Measurements from ENCODE around the gene NNT. TPM values are rescaled to one million over a fixed set of nuclear protein-coding genes. Genes with fewer than 3 reads are reported as not detected.
"Not testable (repeated sequence)": the region's sequence is repeated elsewhere in the genome, so short reads cannot be mapped to it uniquely, and the experiment has no call there.

NNT gene
- total and polyA plus RNA-seq, 2 donors from 2014 or later = 56.4 to 101 TPM

DNA sequence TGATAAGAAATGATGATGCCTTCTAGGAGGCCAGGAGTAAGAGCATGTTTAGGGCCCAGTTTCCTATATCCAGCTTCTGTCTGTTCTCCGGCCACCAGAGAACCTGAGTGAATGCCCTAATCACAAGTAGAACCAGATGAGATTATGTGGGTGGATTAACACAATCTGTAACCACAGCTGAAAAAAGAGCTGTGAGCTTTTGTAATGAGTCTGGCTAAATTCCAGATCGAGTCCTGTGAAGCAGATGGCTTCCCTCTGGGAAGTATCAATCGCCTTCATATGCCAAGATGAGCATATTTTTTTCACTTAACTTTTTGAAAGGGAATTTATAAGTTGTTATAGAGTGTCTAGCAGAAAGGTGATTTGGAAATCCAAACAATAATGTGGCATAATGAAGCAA lies 99.8 kb downstream of the NNT start:
- intact Hi-C loops (cut with DNase I) = no loop called here
- H3K9me3 ChIP-seq (ENCODE audit: control insufficient read depth in 2 of 3, insufficient read depth in 1 of 3, low read length in 3 of 3) = no peaks in the 10 kb centered on the region
- FAIRE-seq = no peak

DNA sequence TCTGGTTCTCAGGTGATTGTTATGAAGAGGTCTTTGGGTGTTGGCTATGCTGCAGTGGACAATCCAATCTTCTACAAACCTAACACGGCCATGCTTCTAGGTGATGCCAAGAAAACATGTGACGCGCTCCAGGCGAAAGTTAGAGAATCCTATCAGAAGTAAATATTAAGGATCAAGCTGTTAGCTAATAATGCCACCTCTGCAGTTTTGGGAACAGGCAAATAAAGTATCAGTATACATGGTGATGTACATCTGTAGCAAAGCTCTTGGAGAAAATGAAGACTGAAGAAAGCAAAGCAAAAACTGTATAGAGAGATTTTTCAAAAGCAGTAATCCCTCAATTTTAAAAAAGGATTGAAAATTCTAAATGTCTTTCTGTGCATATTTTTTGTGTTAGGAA lies 101.3 kb downstream of the NNT start:
- FAIRE-seq = no peak
- H3K4me1 ChIP-seq (ENCODE audit: control insufficient read depth in 2 of 3, insufficient read depth in 2 of 3, low read depth in 1 of 3, low read length in 3 of 3) = no peaks in the 10 kb centered on the region

More for the DNA sequence above, 99.8 kb downstream of the NNT start:
- no peak overlapping the region for H3K9ac ChIP-seq (ENCODE audit: low read length in 3 of 3)
- no peaks in the 10 kb centered on the region for H3K4me1 ChIP-seq (ENCODE audit: control insufficient read depth in 2 of 3, insufficient read depth in 2 of 3, low read depth in 1 of 3, low read length in 3 of 3)
- no peak overlapping the region for H3K27ac ChIP-seq (ENCODE audit: low read depth in 2 of 2, low read length in 2 of 2)
- TF ChIP-seq, protein P1, sequence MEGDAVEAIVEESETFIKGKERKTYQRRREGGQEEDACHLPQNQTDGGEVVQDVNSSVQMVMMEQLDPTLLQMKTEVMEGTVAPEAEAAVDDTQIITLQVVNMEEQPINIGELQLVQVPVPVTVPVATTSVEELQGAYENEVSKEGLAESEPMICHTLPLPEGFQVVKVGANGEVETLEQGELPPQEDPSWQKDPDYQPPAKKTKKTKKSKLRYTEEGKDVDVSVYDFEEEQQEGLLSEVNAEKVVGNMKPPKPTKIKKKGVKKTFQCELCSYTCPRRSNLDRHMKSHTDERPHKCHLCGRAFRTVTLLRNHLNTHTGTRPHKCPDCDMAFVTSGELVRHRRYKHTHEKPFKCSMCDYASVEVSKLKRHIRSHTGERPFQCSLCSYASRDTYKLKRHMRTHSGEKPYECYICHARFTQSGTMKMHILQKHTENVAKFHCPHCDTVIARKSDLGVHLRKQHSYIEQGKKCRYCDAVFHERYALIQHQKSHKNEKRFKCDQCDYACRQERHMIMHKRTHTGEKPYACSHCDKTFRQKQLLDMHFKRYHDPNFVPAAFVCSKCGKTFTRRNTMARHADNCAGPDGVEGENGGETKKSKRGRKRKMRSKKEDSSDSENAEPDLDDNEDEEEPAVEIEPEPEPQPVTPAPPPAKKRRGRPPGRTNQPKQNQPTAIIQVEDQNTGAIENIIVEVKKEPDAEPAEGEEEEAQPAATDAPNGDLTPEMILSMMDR (IDR thresholded peaks at IDR 0.05; ENCODE audit: borderline replicate concordance, extremely low read depth, insufficient read depth) = no peak
- DNase-seq = no peak
- H3K36me3 ChIP-seq (ENCODE audit: control insufficient read depth in 2 of 3, insufficient read depth in 3 of 3, low read length in 3 of 3) = peaks cover 0 to 10% (median 5%) of the 10 kb centered on the region in 3 donors
- H3K27me3 ChIP-seq (ENCODE audit: control insufficient read depth, insufficient read depth, low read length) = no peaks in the 10 kb centered on the region
- no peak overlapping the region for H3K4me3 ChIP-seq (ENCODE audit: low read length in 3 of 3)

DNA sequence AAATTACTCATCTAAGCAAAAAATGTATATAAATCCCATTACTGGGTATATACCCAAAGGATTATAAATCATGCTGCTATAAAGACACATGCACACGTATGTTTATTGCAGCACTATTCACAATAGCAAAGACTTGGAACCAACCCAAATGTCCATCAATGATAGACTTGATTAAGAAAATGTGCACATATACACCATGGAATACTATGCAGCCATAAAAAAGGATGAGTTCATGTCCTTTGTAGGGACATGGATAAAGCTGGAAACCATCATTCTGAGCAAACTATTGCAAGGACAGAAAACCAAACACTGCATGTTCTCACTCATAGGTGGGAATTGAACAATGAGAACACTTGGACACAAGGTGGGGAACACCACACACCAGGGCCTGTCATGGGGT lies 103.6 kb downstream of the NNT start:
- H3K9ac ChIP-seq (ENCODE audit: low read length in 3 of 3); H3K4me3 ChIP-seq (ENCODE audit: low read length in 3 of 3); H3K4me1 ChIP-seq (ENCODE audit: control insufficient read depth in 2 of 3, insufficient read depth in 2 of 3, low read depth in 1 of 3, low read length in 3 of 3); H3K27ac ChIP-seq (ENCODE audit: low read depth in 2 of 2, low read length in 2 of 2); intact Hi-C loops (cut with DNase I); H3K36me3 ChIP-seq (ENCODE audit: control insufficient read depth in 2 of 3, insufficient read depth in 3 of 3, low read length in 3 of 3); H3K27me3 ChIP-seq (ENCODE audit: control insufficient read depth, insufficient read depth, low read length); FAIRE-seq; H3K9me3 ChIP-seq (ENCODE audit: control insufficient read depth in 2 of 3, insufficient read depth in 1 of 3, low read length in 3 of 3); DNase-seq: not testable (repeated sequence)

More for the DNA sequence above, 101.3 kb downstream of the NNT start:
- H3K9me3 ChIP-seq (ENCODE audit: control insufficient read depth in 2 of 3, insufficient read depth in 1 of 3, low read length in 3 of 3) = no peaks in the 10 kb centered on the region
- H3K27ac ChIP-seq (ENCODE audit: low read depth in 2 of 2, low read length in 2 of 2) = no peak overlapping the region
- no peaks in the 10 kb centered on the region for H3K27me3 ChIP-seq (ENCODE audit: control insufficient read depth, insufficient read depth, low read length)
- intact Hi-C loops (cut with DNase I) = no loop called here
- no peak for DNase-seq
- H3K9ac ChIP-seq (ENCODE audit: low read length in 3 of 3) = no peak overlapping the region
- H3K36me3 ChIP-seq (ENCODE audit: control insufficient read depth in 2 of 3, insufficient read depth in 3 of 3, low read length in 3 of 3) = peaks cover 0 to 10% (median 5%) of the 10 kb centered on the region in 3 donors
- TF ChIP-seq, protein P1 (IDR thresholded peaks at IDR 0.05; ENCODE audit: borderline replicate concordance, extremely low read depth, insufficient read depth) = no peak
- no peak overlapping the region for H3K4me3 ChIP-seq (ENCODE audit: low read length in 3 of 3)

DNA sequence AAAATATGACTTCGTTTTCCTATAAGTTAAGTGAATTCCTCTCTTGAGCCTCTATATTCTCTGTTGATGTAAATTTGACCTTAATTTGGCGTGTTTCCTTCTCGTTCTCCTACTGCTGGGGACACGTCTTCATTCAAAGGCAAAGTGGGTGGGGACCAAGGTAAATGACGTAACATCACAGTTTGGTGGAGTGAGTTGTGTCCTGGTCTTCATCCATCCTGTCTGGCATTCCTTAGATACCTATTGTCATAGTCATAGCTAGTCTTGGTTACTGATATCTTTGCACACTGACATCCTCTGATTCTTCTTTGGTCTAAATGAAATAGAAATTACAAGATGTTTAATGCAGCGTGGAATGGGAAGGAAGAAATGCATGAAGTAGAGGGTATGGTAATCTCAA lies 108.5 kb downstream of the NNT start:
- H3K27me3 ChIP-seq (ENCODE audit: control insufficient read depth, insufficient read depth, low read length) = no peaks in the 10 kb centered on the region
- no peak overlapping the region for H3K9ac ChIP-seq (ENCODE audit: low read length in 3 of 3)
- intact Hi-C loops (cut with DNase I) = no loop called here
- FAIRE-seq (no peak), DNase-seq (no peak)
- H3K4me3 ChIP-seq (ENCODE audit: low read length in 3 of 3) = no peak overlapping the region
- TF ChIP-seq, protein P1 (IDR thresholded peaks at IDR 0.05; ENCODE audit: borderline replicate concordance, extremely low read depth, insufficient read depth) = no peak
- H3K9me3 ChIP-seq (ENCODE audit: control insufficient read depth in 2 of 3, insufficient read depth in 1 of 3, low read length in 3 of 3) = no peaks in the 10 kb centered on the region
- H3K36me3 ChIP-seq (ENCODE audit: control insufficient read depth in 2 of 3, insufficient read depth in 3 of 3, low read length in 3 of 3) = no peaks in the 10 kb centered on the region
- H3K4me1 ChIP-seq (ENCODE audit: control insufficient read depth in 2 of 3, insufficient read depth in 2 of 3, low read depth in 1 of 3, low read length in 3 of 3) = no peaks in the 10 kb centered on the region
- H3K27ac ChIP-seq (ENCODE audit: low read depth in 2 of 2, low read length in 2 of 2) = no peak overlapping the region

Measured in kidney (tissue), 14 donors.